GM20000 (cell line): Measurements from ENCODE around the gene SFRP2.

Source experiments
- DNase-seq: peaks from one replicate; pipeline ENCODE4 v3.0.0; 2012; ENCODE audit warnings: low spot score
- CTCF ChIP-seq: IDR thresholded peaks from 2 replicates; pipeline ENCODE4 v1.5.1; 2012; ENCODE audit warnings: mild to moderate bottlenecking, control low read depth; ENCODE audit errors: extremely low read depth, missing control alignments

Gene SFRP2

GRCh38 chr4:153781717-153782416 lies 7.0 kb downstream of the SFRP2 start:
- no peak for DNase-seq
- no peak for TF ChIP-seq CTCF

GRCh38 chr4:153781280-153781679 lies 7.6 kb downstream of the SFRP2 start:
- no peak for TF ChIP-seq CTCF
- DNase-seq, result no peak

GRCh38 chr4:153780876-153781275 lies 8.0 kb downstream of the SFRP2 start:
- TF ChIP-seq CTCF, result no peak
- DNase-seq, result no peak

GRCh38 chr4:153780221-153780620 lies 8.7 kb downstream of the SFRP2 start:
- no peak for TF ChIP-seq CTCF
- DNase-seq, result no peak

GRCh38 chr4:153778383-153778782 lies 10.5 kb downstream of the SFRP2 start:
- TF ChIP-seq CTCF, result no peak
- no peak for DNase-seq

GRCh38 chr4:153777421-153777820 lies 11.5 kb downstream of the SFRP2 start:
- TF ChIP-seq CTCF, result no peak
- DNase-seq, result no peak

- TF ChIP-seq CTCF, result no peak
- no peak for DNase-seq
These were observed 12.3 kb downstream of the SFRP2 start for GRCh38 chr4:153776601-153777000.
